SU-DHL-6 (cell line): ENCODE results near the gene ABCC8.

ENCODE experiments used
- EZH2phosphoT487 ChIP-seq: fragments of 200-600 bp; sonication (generic), shearing (Covaris generic); conservative IDR thresholded peaks from 2 replicates; pipeline ENCODE4 v1.6.1; 2018; ENCODE audit warnings: mild to moderate bottlenecking, antibody characterized with exemption, low read length, moderate library complexity, mixed read lengths
- TF ChIP-seq, protein P1 (sequence below): fragments of 200-600 bp; sonication (generic); IDR thresholded peaks from one replicate; pipeline ENCODE4 v1.5.1; 2017; ENCODE audit warnings: antibody characterized with exemption, mild to moderate bottlenecking, low read length, moderate library complexity; ENCODE audit not compliant: insufficient read depth, poor library complexity, severe bottlenecking

GRCh38 chr11:17472467-17472866, 4.2 kb downstream of the ABCC8 start:
- TF ChIP-seq, protein P1, sequence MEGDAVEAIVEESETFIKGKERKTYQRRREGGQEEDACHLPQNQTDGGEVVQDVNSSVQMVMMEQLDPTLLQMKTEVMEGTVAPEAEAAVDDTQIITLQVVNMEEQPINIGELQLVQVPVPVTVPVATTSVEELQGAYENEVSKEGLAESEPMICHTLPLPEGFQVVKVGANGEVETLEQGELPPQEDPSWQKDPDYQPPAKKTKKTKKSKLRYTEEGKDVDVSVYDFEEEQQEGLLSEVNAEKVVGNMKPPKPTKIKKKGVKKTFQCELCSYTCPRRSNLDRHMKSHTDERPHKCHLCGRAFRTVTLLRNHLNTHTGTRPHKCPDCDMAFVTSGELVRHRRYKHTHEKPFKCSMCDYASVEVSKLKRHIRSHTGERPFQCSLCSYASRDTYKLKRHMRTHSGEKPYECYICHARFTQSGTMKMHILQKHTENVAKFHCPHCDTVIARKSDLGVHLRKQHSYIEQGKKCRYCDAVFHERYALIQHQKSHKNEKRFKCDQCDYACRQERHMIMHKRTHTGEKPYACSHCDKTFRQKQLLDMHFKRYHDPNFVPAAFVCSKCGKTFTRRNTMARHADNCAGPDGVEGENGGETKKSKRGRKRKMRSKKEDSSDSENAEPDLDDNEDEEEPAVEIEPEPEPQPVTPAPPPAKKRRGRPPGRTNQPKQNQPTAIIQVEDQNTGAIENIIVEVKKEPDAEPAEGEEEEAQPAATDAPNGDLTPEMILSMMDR = no peak
- no peak for TF ChIP-seq EZH2phosphoT487
